GM18511 (cell line): ENCODE data around the gene ENG.

Experiments
- ATAC-seq: cut with Tn5 transposase; IDR thresholded peaks from one replicate; pipeline ENCODE4 v1.9.1; 2021; ENCODE audit warnings: mild to moderate bottlenecking, moderate library complexity; ENCODE audit not compliant: unreplicated experiment

The ENG gene

GRCh38 chr9:127778280-127779135 is 76.0 kb downstream of the ENG start, which contains the start of gene SH2D3C:
TSS of gene SH2D3C (minus strand) at chr9:127778666. CDS start at chr9:127778627, 39 bp downstream.
- ATAC-seq: peak; percentile 52

GRCh38 chr9:127777368-127777980 is 77.0 kb downstream of the ENG start:
- ATAC-seq: no peak

- no peak for ATAC-seq
Measured at GRCh38 chr9:127776924-127777289, 77.6 kb downstream of the ENG start.

GRCh38 chr9:127776195-127776923 is 78.1 kb downstream of the ENG start:
- ATAC-seq: no peak

- ATAC-seq: no peak
Measured at GRCh38 chr9:127773981-127774380, 80.5 kb downstream of the ENG start.

- ATAC-seq: no peak
Measured at GRCh38 chr9:127773272-127773671, 81.2 kb downstream of the ENG start.

- ATAC-seq: no peak
Measured at GRCh38 chr9:127772603-127773002, 81.9 kb downstream of the ENG start.

GRCh38 chr9:127771570-127772189 is 82.8 kb downstream of the ENG start:
- ATAC-seq: no peak

- ATAC-seq: peak; percentile 92
Measured at GRCh38 chr9:127770905-127771569, 83.4 kb downstream of the ENG start.

- ATAC-seq: no peak
Measured at GRCh38 chr9:127770583-127770904, 83.9 kb downstream of the ENG start.

- no peak for ATAC-seq
Measured at GRCh38 chr9:127769929-127770582, 84.4 kb downstream of the ENG start.

GRCh38 chr9:127769101-127769500 is 85.4 kb downstream of the ENG start:
- no peak for ATAC-seq

GRCh38 chr9:127768698-127769097 is 85.8 kb downstream of the ENG start:
- no peak for ATAC-seq

GRCh38 chr9:127767909-127768331 is 86.5 kb downstream of the ENG start:
- ATAC-seq: no peak

GRCh38 chr9:127767410-127767809 is 87.0 kb downstream of the ENG start:
- ATAC-seq: no peak

- no peak for ATAC-seq
Measured at GRCh38 chr9:127765418-127765817, 89.0 kb downstream of the ENG start.
